GM18517 (cell line): ENCODE measurements around the gene CCDC149.

ENCODE experiments used
- ATAC-seq: cut with Tn5 transposase; IDR thresholded peaks from one replicate; pipeline ENCODE4 v1.9.1; 2021; ENCODE audit warnings: mild to moderate bottlenecking, moderate library complexity; ENCODE audit not compliant: unreplicated experiment

CCDC149 gene

GRCh38 chr4:24881508-24882196 lies 31.2 kb downstream of the CCDC149 start:
- no peak for ATAC-seq

DNA sequence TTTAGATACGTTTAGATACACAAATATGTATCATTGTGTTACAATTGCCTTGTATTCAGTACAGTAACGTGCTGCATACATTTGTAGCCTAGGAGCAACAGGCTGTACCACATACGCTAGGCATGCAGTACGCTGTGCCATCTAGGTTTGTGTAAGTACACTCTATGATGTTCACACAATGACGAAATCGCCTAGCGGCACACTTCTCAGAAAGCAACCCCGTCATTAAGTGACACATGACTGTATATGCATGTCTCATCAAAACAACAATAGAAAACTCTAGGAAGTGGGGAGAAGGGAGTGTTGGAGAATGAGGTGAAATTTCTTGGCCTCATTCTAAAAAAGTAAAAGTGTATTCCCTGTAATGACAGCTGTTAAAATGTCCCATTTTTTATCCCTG lies 32.7 kb downstream of the CCDC149 start:
- ATAC-seq = no peak

GRCh38 chr4:24878636-24879016 lies 34.2 kb downstream of the CCDC149 start:
- ATAC-seq = no peak

GRCh38 chr4:24877868-24878635 lies 34.8 kb downstream of the CCDC149 start:
- ATAC-seq = no peak

DNA sequence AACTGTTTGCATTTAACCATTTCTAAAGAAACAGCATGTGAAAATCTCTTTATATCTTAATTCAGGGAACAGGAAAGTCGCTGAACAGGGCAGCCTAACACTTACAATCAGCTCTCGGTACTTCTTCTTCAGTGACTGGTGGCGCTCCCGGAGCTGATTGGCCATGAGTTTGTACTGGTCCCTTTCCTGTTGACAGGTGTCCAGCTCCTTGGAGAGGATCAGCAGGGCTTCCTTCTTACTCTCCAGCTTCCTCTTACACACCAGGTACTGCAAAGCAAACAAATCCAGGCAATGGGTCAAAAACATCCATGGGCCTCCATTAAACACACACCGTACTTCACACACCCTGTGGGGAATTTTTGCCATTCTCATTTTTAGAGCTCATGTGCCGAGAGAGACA lies 36.4 kb downstream of the CCDC149 start:
- no peak for ATAC-seq

DNA sequence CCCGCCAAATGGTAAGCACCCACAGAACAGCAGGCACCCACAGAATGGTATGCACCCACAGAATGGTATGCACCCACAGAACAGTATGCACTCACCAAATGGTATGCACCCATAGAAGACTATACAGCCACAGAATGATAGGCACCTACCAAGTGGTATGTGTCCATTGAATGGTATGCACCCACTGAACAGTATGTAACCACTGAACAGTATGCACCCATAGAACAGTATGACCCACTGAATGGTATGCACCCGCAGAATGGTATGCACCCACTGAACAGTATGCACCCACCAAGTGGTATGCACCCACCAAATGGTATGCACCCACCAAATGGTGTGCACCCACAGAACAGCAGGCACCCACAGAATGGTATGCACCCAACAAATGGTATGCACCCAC lies 40.1 kb downstream of the CCDC149 start:
- no peak for ATAC-seq

DNA sequence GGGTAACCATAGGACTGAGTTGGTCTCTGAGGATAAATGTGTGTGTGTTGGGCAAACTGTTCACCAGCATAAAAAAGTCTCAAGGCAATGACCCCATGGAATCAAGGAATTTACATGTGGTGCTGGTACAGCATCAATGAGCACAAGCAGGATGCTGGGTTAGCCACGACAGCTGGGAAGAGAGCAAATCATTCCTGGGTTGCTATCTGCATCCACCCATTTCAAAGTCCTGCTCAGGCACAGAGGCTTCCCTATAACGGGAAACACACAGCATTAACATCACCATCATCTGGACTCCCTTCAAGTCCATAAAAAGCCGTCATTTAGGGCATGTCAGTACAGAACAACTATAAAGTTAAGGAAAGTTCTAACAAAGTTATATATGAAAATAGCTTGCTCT lies 41.6 kb downstream of the CCDC149 start:
- no peak for ATAC-seq

DNA sequence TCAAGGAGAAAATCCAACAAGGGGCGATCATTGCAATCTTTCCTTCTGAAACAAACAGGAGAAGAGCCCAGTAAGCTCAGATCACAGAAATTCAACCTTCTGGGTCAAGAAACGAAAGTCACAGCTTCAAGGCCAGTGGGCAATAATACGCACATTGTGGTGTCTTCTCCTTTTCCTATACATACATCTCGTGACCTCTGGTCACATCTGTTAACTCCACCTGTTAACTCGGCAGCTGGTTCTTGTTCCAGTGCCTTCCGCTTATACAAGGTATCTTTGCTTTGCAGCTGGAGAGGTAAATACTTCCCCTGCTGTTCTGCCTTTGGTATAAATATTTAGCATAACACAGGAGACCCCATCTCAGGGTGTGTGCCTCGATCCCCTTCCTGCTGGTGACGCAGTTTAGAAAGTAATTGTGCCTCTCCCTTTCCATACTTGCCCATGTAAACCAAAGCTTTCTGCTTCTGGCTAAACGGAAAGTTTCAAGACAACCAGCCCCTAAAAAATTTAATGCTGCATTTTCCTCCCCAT lies 45.0 kb downstream of the CCDC149 start:
- ATAC-seq = no peak

DNA sequence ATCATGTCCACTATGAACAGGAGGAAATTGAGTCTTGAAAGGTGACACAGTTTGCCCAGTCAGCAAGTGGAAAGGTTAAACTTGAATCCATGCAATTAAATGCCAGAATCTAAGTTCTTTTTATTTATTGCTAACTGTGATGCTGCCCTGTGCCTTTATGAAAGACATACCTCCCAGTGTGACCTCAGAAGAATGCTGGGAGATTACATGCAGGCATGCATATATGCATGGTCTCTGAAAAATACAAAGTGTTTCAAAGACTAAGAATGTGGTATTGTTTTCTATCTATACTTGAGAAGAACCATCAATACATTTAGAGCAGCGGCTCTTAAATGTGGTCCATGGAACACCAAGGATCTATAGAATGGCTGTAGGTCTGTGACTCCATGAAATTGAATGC lies 45.6 kb downstream of the CCDC149 start:
- no peak for ATAC-seq

- no peak for ATAC-seq
Observed at GRCh38 chr4:24865401-24865800, 47.4 kb downstream of the CCDC149 start.

- no peak for ATAC-seq
Observed at GRCh38 chr4:24863799-24864198, 49.0 kb downstream of the CCDC149 start.

DNA sequence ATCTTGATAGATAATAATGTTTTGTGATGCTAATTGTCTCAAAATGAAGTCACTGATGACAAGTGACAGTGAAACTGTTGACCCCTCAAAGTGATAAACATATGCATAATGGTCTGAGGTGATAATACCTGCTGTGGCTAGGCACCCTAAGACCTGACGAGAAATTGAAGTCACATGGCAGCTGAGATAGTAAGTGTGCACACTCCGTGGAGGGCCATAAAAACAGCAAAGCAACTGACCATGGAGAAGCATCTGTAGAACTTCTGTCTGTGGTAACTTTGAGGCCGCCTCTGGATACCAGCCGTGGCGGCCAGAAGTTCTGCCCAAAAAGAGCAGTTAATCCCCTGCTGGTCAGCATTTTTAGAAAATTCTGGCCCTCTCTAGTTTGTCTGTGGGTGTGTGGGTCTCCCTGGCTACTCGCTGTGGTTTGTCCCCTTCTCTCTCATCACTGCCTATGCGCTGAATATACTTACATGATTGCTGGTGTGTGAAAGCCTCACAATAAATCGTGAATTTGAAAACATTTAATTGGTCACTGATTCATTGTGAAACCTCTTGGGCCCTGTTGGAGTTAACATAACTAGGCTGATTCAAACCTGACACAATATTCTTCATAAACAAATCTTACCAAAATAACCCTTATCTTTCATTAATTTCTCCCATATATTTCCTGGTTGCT lies 50.6 kb downstream of the CCDC149 start:
- ATAC-seq = peak; percentile 77

DNA sequence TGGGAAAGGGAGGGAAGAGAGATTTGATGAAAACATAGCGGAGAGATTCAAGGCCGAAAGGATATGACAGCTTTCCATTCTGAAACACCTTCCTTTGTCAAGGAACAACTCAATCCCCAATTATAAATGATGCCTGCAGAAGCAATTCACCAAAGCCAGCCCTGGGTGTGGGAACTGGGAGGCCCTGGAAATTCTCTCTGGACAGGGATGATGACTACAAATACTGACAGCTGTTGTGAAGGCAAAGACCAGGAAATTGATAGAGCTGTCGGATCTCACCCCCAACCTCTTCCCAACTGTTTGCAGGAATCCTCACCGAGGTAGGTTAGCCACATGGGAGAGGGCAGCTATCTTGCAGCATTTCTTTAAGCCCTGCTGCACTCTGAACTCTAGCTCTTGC lies 54.3 kb downstream of the CCDC149 start:
- no peak for ATAC-seq

DNA sequence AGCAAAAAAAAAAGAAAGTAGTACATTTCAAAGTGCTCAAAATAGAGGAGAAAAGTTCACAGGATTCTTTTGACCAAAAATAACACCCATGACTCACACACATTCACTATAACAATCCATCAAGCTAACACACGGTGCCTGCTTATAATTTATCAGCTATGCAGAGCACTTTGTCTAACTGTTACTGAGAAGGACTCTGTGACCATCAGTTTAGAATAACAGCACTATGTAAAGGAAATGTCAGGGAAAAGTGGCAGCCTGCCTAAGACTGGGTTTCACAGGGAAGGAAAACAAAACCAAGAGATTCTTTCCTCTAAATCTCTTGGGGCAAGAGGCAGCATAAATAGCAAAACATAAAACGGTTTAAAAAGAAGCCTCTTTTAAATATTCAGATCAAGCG lies 54.8 kb downstream of the CCDC149 start:
- ATAC-seq = no peak

DNA sequence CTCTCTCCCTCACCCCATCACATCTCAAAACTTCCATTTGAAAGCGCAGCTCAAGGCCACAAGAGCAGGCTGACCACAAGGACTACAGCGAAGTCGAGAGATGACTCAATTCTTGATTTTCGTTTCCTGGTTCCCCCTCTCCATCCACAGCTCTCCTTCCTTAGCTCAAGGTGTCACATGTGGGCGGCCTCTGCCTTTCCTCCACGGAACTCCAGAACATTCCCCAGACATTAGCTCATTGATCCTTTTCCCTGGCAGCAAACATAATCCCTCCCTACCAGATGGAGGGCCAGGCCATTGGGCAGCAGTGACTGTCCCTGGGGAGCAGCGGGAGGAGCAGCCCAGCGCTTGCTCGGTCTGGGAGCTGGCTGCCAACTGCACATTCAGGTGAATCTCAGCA lies 56.3 kb downstream of the CCDC149 start:
- peak; percentile 95 for ATAC-seq

- no peak for ATAC-seq
Observed at GRCh38 chr4:24855741-24856140, 57.1 kb downstream of the CCDC149 start.

DNA sequence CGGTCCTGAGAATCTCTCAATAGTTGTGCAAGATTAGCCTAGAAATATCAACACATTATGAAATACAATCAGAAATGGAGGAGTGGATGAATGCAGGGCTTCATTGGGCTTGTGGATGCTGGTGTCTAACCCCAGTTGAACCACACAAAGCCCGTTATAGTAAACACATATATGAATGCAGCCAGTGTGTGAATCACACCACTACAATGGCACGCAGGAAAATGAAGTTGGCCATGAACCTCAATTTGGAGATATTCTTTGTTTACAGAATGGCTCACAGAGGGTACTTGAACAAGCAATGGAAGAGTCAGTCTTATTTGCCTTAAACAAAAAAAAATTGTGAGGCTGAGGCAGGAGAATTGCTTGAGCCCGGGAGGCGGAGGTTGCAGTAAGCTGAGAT lies 59.7 kb downstream of the CCDC149 start:
- no peak for ATAC-seq

DNA sequence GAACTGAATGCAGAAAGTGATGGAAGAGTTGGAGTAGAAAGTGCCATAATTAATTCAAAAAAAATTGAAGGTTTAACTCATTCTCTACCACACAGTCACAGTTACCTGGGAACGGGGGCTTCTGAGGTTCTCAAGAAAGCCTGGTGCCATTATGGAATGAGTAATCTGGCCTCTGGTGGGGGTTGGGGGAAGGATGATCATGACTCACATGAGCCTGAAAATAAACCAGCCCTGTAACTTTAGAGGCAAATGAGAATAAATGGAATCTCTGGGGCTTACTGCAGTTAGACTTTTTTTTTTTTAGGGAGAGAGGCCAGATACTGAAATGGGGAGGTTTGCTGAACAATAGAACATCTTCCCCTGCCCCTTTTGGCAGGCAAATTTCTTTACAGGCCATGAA lies 62.2 kb downstream of the CCDC149 start:
- ATAC-seq = no peak

DNA sequence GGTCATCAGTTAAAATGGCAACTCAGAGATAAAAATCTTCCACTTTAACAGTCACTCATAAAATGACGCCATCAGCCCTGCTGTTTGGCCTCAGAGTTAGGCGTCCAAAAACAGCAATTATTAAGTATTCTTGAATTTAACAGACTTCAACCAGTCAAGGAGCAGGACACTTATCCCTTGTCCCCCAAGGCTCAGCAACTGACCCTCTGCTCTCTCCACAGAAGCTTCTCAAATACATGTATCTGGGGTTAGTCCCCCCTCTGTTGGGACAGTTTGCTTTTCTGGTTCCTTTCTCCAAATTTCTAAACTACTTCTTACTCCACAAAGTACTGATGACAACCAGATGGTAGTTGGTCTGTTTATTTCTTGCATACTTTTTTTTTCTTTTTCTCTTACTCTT lies 63.1 kb downstream of the CCDC149 start:
- no peak for ATAC-seq

- ATAC-seq = no peak
Observed at GRCh38 chr4:24849351-24849750, 63.5 kb downstream of the CCDC149 start.

DNA sequence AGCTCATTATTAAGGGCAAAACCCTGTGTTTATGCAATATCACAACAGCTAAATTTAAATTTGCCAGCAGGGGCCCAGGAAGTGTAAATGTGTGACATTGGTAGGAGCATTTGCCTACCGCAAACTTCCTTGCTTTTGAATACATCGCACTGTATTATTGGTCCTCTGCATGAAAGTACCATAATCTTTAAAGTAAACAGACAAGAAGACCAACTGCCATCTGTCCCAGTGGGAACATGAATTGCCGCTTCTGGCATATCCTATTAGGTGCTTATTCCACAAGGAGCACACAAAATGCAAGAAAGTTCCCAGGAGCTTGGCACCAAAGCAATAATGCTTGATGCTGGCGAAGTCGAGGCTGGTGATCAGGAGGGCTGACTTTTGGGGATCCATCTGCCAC lies 66.1 kb downstream of the CCDC149 start:
- no peak for ATAC-seq

DNA sequence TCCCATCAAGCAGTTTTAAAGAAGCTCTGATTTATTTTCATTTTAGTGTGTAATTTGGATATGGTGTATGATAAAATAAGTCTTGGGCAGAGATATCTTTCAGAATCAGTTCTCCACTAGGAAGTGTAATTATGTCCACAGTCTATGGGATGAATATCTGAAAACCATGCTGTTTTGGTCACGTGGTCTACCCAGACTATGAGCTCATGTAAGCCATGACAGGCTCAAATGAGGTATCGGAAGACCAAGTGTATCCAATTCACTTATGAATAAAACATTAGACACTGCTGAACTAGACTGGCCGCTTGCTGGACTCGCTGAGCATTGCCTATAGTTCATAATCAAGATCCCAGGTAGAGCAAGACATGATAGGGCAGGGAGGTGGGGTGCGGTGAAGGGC lies 66.9 kb downstream of the CCDC149 start:
- ATAC-seq = no peak
